ENCODE measurements around the gene SLC6A5.

Gene SLC6A5

GRCh38 chr11:20596205-20597153 lies 2.9 kb upstream of the SLC6A5 start:
- no peak for DNase-seq (ENCODE audit: low read depth in 2 of 2)

DNA sequence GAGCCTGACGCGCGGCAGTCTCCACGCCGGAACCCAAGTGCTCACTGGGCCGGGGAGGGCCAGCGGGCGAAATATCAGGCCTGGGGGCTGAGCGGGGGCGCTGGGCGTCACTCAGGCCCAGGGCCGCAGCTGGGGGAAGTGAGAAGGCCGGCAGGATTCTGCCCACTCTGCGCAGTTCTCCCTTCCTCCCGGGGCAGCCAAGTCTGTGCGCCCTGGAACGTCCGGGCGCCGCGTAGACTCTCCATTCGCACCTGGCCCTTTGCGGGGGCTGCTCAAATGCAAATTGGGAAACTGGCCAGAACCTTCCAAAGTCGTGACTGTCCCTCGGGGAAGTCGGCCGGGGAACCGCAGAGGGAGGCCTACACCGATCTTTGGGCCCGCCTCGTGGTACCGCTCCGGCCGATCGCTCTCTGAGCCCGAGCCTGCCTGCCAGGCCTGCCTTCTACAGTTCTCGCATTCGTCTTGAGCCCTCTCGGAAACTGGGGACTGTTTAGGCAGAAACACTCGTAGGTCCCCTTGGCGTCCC lies 2.2 kb upstream of the SLC6A5 start:
- DNase-seq (ENCODE audit: low read depth in 2 of 2): no peak

- DNase-seq (ENCODE audit: low read depth in 2 of 2): no peak
Measured at GRCh38 chr11:20597680-20598484, 1.5 kb upstream of the SLC6A5 start.

DNA sequence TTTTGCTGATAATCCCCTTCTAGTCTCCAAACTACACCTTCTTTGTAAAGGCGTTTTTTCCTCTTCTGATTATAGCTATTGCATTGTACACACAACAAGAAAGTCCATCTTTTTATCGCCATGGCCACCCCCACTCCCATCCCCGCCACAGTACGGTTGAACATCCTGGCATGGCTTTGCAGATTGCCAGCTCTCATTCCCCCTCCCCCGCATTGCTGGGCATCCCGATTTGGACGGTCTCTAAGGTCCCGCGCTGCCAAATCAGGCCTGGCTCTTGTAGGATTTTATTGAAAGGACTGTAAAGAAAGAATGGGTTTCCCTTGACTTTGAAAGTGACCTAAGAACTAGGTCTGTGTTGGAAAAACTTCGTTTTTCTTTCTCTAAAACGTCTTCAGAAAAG lies 916 bp upstream of the SLC6A5 start:
- DNase-seq (ENCODE audit: low read depth in 2 of 2): no peak

DNA sequence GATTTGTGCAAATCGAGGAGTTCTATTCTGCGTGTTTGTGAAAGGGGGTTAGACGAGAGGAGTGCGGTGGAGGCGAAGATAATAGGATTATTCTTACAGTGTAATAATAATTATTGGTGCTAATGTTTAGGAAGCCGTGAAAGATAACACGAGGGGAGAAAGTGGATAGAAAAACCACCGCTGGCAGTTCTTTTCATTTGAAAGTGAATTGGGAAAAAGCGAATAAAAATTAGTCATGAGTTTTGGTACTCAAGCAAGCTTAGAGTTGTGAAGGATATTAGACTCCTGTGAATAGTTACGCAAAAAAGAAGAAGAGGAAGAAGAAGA lies 575 bp downstream of the SLC6A5 start:
- DNase-seq (ENCODE audit: low read depth in 2 of 2): no peak

GRCh38 chr11:20600551-20600950 lies 1.1 kb downstream of the SLC6A5 start:
- DNase-seq (ENCODE audit: low read depth in 2 of 2): no peak

- DNase-seq (ENCODE audit: low read depth in 2 of 2): no peak
Measured at GRCh38 chr11:20601221-20601914, 2.0 kb downstream of the SLC6A5 start.

DNA sequence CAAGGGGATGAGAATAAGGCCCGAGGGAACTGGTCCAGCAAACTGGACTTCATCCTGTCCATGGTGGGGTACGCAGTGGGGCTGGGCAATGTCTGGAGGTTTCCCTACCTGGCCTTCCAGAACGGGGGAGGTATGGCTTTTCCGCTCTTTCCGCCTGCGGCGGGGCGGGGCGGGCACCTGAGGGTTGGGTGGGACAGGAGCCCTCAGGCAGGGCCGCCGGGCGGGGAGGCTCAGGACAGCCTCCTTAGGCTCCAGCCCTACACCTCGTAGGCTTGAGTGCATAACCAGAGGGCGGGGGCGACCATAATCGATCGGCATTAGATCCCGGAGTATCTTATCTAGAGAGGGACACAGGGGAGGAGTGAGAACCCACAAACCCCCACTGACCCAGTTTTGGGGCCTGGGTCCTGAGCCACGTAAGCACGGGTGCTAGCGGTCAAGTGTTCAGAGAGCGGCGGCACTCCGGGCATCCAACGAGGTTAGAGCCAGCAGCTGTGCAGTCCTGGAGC lies 4.9 kb downstream of the SLC6A5 start:
- no peak for DNase-seq (ENCODE audit: low read depth in 2 of 2)

DNA sequence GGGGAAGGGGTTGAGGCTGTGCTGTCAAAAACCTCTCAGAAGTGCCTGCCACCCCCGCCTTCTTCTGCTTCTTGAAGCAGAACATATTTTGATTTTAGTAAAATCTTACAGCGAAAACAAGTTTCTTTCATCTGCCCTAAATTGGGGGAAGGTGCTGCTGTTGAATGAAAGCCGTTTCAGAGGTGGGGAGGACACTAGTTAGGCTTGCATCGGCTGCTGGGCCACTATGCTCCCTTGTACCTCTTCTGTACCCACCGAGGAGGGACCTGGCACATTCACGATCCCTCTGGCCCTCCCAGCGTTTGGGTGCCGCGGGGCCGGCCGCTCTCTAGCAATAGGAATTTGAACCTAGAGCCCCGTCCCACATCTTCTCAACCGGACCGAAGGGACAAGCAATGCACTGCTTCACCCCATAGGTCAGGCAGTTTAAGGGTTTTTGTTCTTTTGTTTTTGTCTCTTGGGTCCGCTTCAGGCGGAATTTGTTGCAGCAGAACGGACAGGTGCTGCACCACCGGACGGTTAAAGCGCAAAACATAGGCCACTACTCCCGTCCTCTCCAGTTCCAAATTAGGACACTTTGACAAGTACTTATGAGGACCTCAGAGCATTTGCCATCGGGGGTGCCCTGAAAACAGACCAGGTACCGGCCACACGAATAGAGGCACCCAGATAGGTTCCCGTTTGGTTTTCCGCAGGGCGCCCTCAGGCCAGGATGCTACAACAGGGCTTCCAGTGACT lies 5.6 kb downstream of the SLC6A5 start:
- no peak for DNase-seq (ENCODE audit: low read depth in 2 of 2)

DNA sequence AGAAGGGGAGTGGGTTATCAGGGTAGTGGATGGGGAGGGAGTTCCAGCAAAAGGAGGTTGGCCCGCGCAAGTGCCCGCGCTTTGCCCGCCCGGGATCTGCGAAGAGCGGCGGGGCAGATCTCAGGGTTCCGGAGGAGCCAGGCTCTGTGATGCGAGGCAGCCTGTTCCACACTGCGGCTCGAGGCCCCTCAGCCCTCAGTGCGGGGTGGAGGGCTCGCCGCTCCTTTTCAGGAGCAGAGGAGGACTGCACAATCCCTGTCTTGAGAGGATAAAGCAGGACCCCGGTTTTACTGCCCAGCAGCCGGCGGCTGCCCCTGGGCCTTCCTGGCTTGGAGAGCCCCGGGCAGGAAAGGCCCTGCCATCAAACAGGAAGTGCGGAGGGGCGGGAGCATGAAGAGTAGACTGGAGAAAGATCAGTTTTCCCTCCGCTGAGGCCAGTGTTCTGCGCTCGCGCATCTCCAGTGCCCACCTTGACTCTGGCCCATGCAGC lies 6.2 kb downstream of the SLC6A5 start:
- DNase-seq (ENCODE audit: low read depth in 2 of 2): no peak

DNA sequence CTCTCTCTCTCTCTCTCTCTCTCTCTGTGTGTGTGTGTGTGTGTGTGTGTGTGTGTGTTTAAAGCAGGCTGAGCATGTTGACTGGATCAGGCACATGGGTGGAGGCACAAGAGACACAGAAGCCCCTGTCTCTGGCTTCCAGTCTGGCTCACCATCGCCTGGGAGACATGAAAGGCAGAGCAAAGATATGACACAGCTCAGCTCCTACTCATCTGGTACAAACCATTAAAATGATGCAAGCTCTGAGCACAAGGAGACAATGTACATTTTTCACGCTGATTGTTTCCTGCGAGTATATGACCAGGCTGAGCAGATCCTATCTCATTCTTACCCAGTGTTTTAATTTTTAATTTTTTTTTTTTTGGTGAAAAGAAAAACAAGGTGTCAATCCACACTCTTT lies 9.5 kb downstream of the SLC6A5 start:
- DNase-seq (ENCODE audit: low read depth in 2 of 2): no peak

DNA sequence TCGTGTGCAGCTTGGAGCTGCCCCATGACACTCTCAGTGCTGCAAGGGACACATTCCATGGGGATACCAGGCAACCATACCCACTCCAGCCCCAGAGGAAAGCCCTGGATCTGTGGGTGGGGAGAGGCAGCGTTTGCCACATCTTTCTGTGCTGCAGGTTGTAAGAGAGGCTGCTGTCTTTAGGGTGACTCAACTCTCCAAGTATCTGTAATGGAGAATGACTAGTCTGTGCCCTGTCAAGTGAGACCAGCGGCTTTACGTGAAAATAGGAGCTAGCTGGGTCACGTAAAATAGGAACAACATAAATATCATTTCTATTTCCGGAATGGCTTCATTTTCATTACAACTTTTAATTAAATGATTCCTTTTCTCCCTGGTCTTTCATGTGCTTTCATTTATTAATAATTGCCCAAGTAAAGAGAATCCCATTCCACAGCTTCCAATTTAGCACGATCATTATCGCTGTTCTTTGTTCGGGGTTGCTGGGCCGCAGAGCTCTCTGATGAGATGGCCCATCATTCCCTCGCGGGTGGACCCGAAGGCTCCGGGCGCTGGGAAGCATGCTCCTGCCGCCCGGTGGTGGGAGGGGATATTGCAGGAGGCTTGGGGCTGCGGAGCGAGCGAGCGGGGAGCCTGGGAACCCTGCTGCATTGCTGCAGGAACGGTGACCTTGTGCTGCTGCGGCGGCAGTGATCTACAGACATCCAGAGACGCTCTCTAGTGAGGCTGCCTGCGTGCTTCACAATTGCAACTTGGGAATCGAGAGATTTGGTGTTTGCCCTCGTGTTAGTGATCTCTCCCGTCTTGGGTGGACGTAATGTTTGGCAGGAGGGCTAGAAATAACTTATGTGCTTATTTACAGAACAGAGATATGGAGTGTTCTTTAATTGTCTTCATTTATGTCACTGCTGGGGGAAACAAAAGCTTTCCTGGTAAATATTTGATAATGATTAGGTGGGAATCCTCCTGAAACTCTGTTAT lies 10.6 kb downstream of the SLC6A5 start:
- DNase-seq (ENCODE audit: low read depth in 2 of 2): peak in 1 of 2 donors; percentile 32

GRCh38 chr11:20610825-20611224 lies 11.4 kb downstream of the SLC6A5 start:
- no peak for DNase-seq (ENCODE audit: low read depth in 2 of 2)

DNA sequence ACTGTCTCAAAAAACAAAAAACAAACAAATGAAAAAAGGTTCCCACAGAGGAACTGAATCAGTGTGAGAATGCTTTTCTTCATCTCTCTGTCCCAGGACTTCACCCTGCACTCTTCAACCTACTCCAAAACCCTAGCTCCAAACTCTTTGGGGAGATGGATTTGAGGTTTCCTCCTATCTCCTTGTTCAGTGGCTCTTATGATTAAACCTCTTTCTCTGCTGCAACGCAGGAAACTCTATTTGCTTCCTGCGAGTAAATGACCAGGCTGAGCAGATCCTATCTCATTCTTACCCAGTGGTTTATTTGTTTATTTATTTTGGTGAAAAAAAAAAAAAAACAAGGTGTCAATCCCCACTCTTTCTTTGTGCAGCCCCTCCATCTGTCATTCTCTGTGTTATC lies 12.0 kb downstream of the SLC6A5 start:
- DNase-seq (ENCODE audit: low read depth in 2 of 2): no peak

GRCh38 chr11:20611892-20612291 lies 12.5 kb downstream of the SLC6A5 start:
- no peak for DNase-seq (ENCODE audit: low read depth in 2 of 2)

DNA sequence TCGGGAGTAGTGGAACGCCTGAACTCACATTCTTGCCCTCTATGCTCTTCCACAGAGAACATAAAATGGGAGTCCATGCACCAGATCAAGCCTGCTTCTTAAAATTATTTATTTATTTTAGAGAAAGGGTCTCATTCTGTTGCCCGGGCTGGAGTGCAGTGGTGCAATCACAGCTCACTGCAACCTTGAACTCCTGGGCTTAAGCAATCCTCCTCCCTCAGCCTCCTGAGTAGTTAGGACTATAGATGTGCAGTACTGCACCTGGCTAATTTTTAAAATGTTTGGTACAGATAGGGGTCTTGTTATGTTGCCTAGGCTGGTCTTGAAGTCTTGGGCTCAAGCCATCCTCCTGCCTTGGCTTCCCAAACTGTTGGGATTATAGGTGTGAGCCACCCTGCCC lies 13.0 kb downstream of the SLC6A5 start:
- DNase-seq (ENCODE audit: low read depth in 2 of 2): no peak

DNA sequence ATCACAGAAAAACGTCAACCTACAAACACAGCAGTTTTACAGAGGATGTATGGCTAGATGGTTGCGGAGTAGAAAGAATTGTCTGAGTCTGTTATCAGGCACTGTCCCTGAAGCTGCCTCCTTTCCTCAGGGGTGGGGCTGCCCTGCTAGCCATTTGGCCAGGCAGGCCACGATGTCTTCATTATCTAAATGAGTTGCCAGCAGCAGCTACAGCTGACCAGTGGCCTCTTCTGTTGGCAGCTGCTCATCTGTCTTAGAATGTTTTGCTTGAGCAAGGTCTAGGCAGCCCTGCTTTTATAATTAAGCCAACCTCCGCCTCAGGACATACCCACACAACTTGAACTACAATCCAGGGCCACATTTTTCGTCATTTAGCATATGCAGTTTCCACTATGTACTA lies 17.5 kb downstream of the SLC6A5 start:
- no peak for DNase-seq (ENCODE audit: low read depth in 2 of 2)

DNA sequence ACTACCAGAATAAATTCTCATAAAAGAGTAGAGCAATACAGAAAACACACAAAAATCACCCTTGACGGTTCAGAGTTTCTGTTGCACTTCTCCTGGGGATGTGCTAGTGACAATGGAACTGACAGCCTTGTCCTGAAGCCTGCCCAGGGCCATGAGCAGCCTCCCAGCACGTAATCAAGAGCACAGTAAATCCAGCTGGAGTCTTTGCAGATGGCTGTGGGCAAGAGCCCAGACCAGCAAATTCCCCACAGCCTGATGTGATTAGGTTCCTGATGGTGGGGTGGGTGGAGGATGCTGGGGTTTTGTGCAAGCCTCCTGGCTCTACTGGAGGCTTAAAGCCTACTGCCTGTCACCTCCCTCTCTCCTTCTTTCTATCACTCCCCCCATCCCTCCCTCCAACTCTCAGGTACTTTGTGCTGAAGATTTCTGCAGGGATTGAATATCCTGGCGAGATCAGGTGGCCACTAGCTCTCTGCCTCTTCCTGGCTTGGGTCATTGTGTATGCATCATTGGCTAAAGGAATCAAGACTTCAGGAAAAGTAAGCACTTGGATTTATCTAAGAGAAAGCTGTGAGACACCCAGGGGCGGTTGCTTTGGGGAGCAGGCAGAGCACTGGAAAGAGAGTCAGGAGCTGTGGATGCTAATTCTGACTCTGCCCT lies 18.1 kb downstream of the SLC6A5 start:
- no peak for DNase-seq (ENCODE audit: low read depth in 2 of 2)

- no peak for DNase-seq (ENCODE audit: low read depth in 2 of 2)
Measured at GRCh38 chr11:20618083-20618482, 18.7 kb downstream of the SLC6A5 start.
